ENCODE data around the gene F7.

DNA sequence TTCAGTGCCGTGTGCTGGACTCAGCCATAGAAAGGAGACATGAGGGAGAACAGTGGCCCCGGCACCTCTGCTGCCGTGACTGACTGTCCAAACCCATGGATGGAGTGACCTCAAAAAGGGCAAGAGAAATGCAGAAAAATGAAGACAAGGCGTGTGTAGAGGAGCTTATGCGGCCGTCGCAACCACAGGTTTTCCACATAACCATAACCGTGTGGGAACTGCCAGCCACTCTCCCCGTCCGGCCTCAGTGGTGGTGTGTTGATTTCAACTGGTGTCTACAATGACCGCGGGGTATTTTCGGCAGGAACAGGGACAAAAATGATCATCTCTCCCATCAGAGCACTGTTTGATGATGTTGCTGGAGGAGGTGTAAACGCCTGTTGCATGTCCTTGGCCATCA is 42.9 kb upstream of the F7 start:
- TF ChIP-seq POLR2A (IDR thresholded peaks at IDR 0.05) (no peak), POLR2AphosphoS5 (IDR thresholded peaks at IDR 0.05) (no peak)
- TF ChIP-seq, protein P1, sequence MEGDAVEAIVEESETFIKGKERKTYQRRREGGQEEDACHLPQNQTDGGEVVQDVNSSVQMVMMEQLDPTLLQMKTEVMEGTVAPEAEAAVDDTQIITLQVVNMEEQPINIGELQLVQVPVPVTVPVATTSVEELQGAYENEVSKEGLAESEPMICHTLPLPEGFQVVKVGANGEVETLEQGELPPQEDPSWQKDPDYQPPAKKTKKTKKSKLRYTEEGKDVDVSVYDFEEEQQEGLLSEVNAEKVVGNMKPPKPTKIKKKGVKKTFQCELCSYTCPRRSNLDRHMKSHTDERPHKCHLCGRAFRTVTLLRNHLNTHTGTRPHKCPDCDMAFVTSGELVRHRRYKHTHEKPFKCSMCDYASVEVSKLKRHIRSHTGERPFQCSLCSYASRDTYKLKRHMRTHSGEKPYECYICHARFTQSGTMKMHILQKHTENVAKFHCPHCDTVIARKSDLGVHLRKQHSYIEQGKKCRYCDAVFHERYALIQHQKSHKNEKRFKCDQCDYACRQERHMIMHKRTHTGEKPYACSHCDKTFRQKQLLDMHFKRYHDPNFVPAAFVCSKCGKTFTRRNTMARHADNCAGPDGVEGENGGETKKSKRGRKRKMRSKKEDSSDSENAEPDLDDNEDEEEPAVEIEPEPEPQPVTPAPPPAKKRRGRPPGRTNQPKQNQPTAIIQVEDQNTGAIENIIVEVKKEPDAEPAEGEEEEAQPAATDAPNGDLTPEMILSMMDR (IDR thresholded peaks at IDR 0.05): no peak
